Heart right ventricle (tissue), 16 donors: ENCODE results near the gene TPM2. TPM values are rescaled to one million over a fixed set of nuclear protein-coding genes. Genes with fewer than 3 reads are reported as not detected.

Experiments
- ATAC-seq, 8 donors: fragments of 200-7000 bp; cut with Tn5 transposase; one replicate each; pipeline ENCODE4 v1.9.1; 2020; ENCODE audit warnings: mild to moderate bottlenecking in 8 of 8, moderate library complexity in 8 of 8, moderate number of reproducible peaks in 1 of 8
- DNase-seq, 2 donors: peaks; one replicate each; pipeline ENCODE4 v3.0.0-alpha.2; 2020
- H3K27ac ChIP-seq, 10 donors: fragments of 200-600 bp; sonication (generic) in 2 of 10; one replicate each; pipeline versions ENCODE4 v1.5.0 to v1.8.0; 2020 to 2022; ENCODE audit warnings: mild to moderate bottlenecking in 3 of 10
- H3K27me3 ChIP-seq, 7 donors: fragments of 200-600 bp; one replicate each; pipeline ENCODE4 v1.8.0; 2021 to 2022; ENCODE audit warnings: mild to moderate bottlenecking in 2 of 7
- H3K36me3 ChIP-seq, 9 donors: fragments of 200-600 bp; sonication (generic) in 1 of 9; one replicate each; pipeline versions ENCODE4 v1.5.0 to v1.8.0; 2020 to 2022; ENCODE audit warnings: mild to moderate bottlenecking in 2 of 9
- H3K4me1 ChIP-seq, 9 donors: fragments of 200-600 bp; sonication (generic) in 1 of 9; one replicate each; pipeline versions ENCODE4 v1.5.0 to v1.8.0; 2020 to 2022; ENCODE audit warnings: mild to moderate bottlenecking in 4 of 9
- H3K4me3 ChIP-seq, 10 donors: fragments of 200-600 bp; sonication (generic) in 2 of 10; one replicate each; pipeline versions ENCODE4 v1.5.0 to v1.8.0; 2020 to 2022; ENCODE audit warnings: mild to moderate bottlenecking in 7 of 10, moderate library complexity in 2 of 10
- H3K9me3 ChIP-seq, 11 donors: fragments of 200-600 bp in 10 of 11; sonication (generic) in 2 of 11; one replicate each; pipeline versions ENCODE4 v1.5.0 to v1.8.0; 2013 to 2022; ENCODE audit warnings: mild to moderate bottlenecking in 2 of 11, control low read depth in 1 of 11, moderate library complexity in 1 of 11
- CTCF ChIP-seq, 9 donors: fragments of 200-600 bp; sonication (generic) in 2 of 9; IDR thresholded peaks; one replicate each; pipeline versions ENCODE4 v1.5.0 to v1.8.0; 2021 to 2022; ENCODE audit warnings: antibody characterized with exemption in 9 of 9, mild to moderate bottlenecking in 5 of 9, moderate library complexity in 1 of 9
- WGBS, 2 donors: extraction: QIAGEN DNeasy Blood & Tissue Kit; methylation state at CpG; one replicate each; pipeline ENCODE4 v1.1.7; 2013; ENCODE audit warnings: inconsistent platforms in 1 of 2; 5-methylcytosine and 5-hydroxymethylcytosine counted together
- intact Hi-C, 10 donors: fragments of 100-400 bp; cut with DNase I; formaldehyde crosslinking; loops; one replicate each; pipeline versions ENCODE4 v1.11.1 to v1.14.2; 2022
- polyA plus RNA-seq, 2 donors: library from polyadenylated mRNA; stranded (reverse); fragments of 200-250 nt; gene quantifications; one replicate each; pipeline ENCODE4 v1.2.3, GENCODE V29; 2013
- total RNA-seq, 10 donors: library from RNA; stranded (reverse); fragmentation: NEBNext Ultra II Directional in 3 of 10; extraction: Animal tissue kit (Norgen Biotek cat#: 25700) in 3 of 10; gene quantifications; one replicate each; pipeline versions ENCODE4 v1.2.1 to v1.2.4, GENCODE V29; 2021 to 2023
- donor health status: Arrhythmogenic right ventricular cardiomyopathy.
- donor health status: ischemic (EF 13 %, LVEDD 7.1; RV severe dilation, severe dysfunction).
- donor health status: healthy with polysubstance abuse.
- donor health status: DM: no; HTN: yes; CAD: no.
- donor health status: DM: no; HTN: no; CAD: no.
- donor health status: ischemic (EF 25% LVEDD 6.9; RV normal size, moderate dysfunction).
- donor health status: ischemic (EF 25% LVEDD 5.7; RV mildly dilated, moderate dysfunction).
- donor health status: healthy.
- donor health status: DM: yes; HTN: yes; CAD: no.
- donor health status: Ischemic cardiomyopathy.
- donor health status: ischemic (EF 35%, LVEDD 5.7; RV mildly dilated, moderate dysfunction).
- donor health status: nonischemic (EF 11% LVEDD 7.7; RV severe dilation, severe dysfunction).
- donor health status: DM: yes; HTN: yes; CAD: no.
- donor health status: PGD.
- donor health status: ischemic (EF 29% LVEDD 5.4; RV normal size, mild dysfunction).
- donor health status: nonischemic (EF 23%, LVEDD 6.1; RV moderate dilation, normal function).

The TPM2 gene
- total and polyA plus RNA-seq, 12 donors, result 548 to 1,940 (median 784) TPM

GRCh38 chr9:35716230-35716629 lies 26.5 kb upstream of the TPM2 start:
- Histone ChIP-seq H3K9me3 (no peaks in the 10 kb centered on the region), H3K36me3 (peaks cover 18 to 100% (median 100%) of the 10 kb centered on the region in 9 donors), H3K27me3 (no peaks in the 10 kb centered on the region), H3K27ac (no peak overlapping the region), H3K4me3 (no peak overlapping the region), H3K4me1 (no peaks in the 10 kb centered on the region)
- intact Hi-C loops, result no loop called here
- TF ChIP-seq CTCF (IDR thresholded peaks at IDR 0.05), result no peak
- ATAC-seq, result peak in 1 of 8 donors; percentile 14
- DNase-seq, result no peak
- 92% methylated on average over 4 of the region's 4 CpGs for WGBS, 2 donors

GRCh38 chr9:35714579-35715252 lies 25.0 kb upstream of the TPM2 start:
- Histone ChIP-seq H3K4me1 (no peaks in the 10 kb centered on the region), H3K27me3 (no peaks in the 10 kb centered on the region), H3K27ac (no peak overlapping the region), H3K9me3 (no peaks in the 10 kb centered on the region), H3K4me3 (no peak overlapping the region), H3K36me3 (peaks cover 10 to 100% (median 98%) of the 10 kb centered on the region in 9 donors)
- intact Hi-C loops, result loop anchor here in 1 of 10 donors (5.0 kb wide), 1 partner anchor 1692 kb away; no protein-coding TSS in a partner anchor
- TF ChIP-seq CTCF (IDR thresholded peaks at IDR 0.05), result no peak
- WGBS, 2 donors, result 93 to 97% methylated on average over 13 of the region's 13 CpGs
- ATAC-seq, result no peak
- DNase-seq, result no peak

- H3K9me3 ChIP-seq, result no peaks in the 10 kb centered on the region
- peaks cover 11 to 100% (median 96%) of the 10 kb centered on the region in 9 donors for H3K36me3 ChIP-seq
- peak in 1 of 8 donors; percentile 3 for ATAC-seq
- H3K27me3 ChIP-seq, result no peaks in the 10 kb centered on the region
- no peak for TF ChIP-seq CTCF (IDR thresholded peaks at IDR 0.05)
- 89 to 92% methylated on average over 6 of the region's 6 CpGs for WGBS, 2 donors
- H3K4me3 ChIP-seq, result no peak overlapping the region
- no peak overlapping the region for H3K27ac ChIP-seq
- DNase-seq, result no peak
- intact Hi-C loops, result loop anchor here in 1 of 10 donors (5.0 kb wide), 1 partner anchor 1692 kb away; no protein-coding TSS in a partner anchor
- H3K4me1 ChIP-seq, result no peaks in the 10 kb centered on the region
Measured at GRCh38 chr9:35714123-35714522, 24.4 kb upstream of the TPM2 start.

- ATAC-seq (no peak), DNase-seq (no peak)
- Histone ChIP-seq H3K27ac (no peak overlapping the region), H3K4me1 (no peaks in the 10 kb centered on the region), H3K4me3 (no peak overlapping the region), H3K27me3 (no peaks in the 10 kb centered on the region), H3K9me3 (no peaks in the 10 kb centered on the region), H3K36me3 (peaks cover 15 to 100% (median 96%) of the 10 kb centered on the region in 9 donors)
- WGBS, 2 donors, result 86 to 93% methylated on average over 3 of the region's 3 CpGs
- no peak for TF ChIP-seq CTCF (IDR thresholded peaks at IDR 0.05)
- intact Hi-C loops, result loop anchor here in 1 of 10 donors (5.0 kb wide), 1 partner anchor 1691 kb away; no protein-coding TSS in a partner anchor
Measured at GRCh38 chr9:35713578-35713977, 23.9 kb upstream of the TPM2 start.
